Inferior parietal cortex (tissue), 1 donor: ENCODE results near the gene MAT2A.
A peak's percentile ranks its signal among the peaks of the same experiment; 100 is the strongest.
"Not testable (repeated sequence)": the region's sequence is repeated elsewhere in the genome, so short reads cannot be mapped to it uniquely, and the experiment has no call there.

Experiments
- DNase-seq: peaks from one replicate; pipeline ENCODE4 v3.0.0-alpha.2; 2016; ENCODE audit errors: extremely low spot score

The MAT2A gene

GRCh38 chr2:85547859-85548607, 9.1 kb downstream of the MAT2A start:
- no peak for DNase-seq

- no peak for DNase-seq
Measured at GRCh38 chr2:85548608-85548900, 9.6 kb downstream of the MAT2A start.

- DNase-seq, result no peak
Measured at GRCh38 chr2:85549095-85549494, 10.1 kb downstream of the MAT2A start.

- DNase-seq, result no peak
Measured at GRCh38 chr2:85549826-85550225, 10.9 kb downstream of the MAT2A start.

GRCh38 chr2:85550486-85550885, 11.5 kb downstream of the MAT2A start:
- DNase-seq, result no peak

- DNase-seq, result peak; percentile 92
Measured at GRCh38 chr2:85551698-85552678, 13.0 kb downstream of the MAT2A start.

- no peak for DNase-seq
Measured at GRCh38 chr2:85553184-85553583, 14.2 kb downstream of the MAT2A start.

GRCh38 chr2:85554980-85555612, 16.1 kb downstream of the MAT2A start:
- no peak for DNase-seq

GRCh38 chr2:85557130-85557529, 18.2 kb downstream of the MAT2A start:
- DNase-seq, result no peak

GRCh38 chr2:85558160-85558559, 19.2 kb downstream of the MAT2A start:
- no peak for DNase-seq

- DNase-seq, result not testable (repeated sequence)
Measured at GRCh38 chr2:85560403-85560726, 21.4 kb downstream of the MAT2A start.

- no peak for DNase-seq
Measured at GRCh38 chr2:85560812-85561279, 21.9 kb downstream of the MAT2A start.

GRCh38 chr2:85561280-85562212, 22.6 kb downstream of the MAT2A start, which contains the start of gene GGCX:
GGCX (minus strand) TSS chr2:85561493; CDS start chr2:85561428, 65 bp downstream.
- DNase-seq, result peak; percentile 95

- DNase-seq, result no peak
Measured at GRCh38 chr2:85564144-85564563, 25.2 kb downstream of the MAT2A start.

- DNase-seq, result no peak
Measured at GRCh38 chr2:85566265-85566664, 27.3 kb downstream of the MAT2A start.

- DNase-seq, result no peak
Measured at GRCh38 chr2:85575739-85576138, 36.8 kb downstream of the MAT2A start.

GRCh38 chr2:85577063-85577385, 38.1 kb downstream of the MAT2A start:
- DNase-seq, result no peak

GRCh38 chr2:85577386-85578242, 38.6 kb downstream of the MAT2A start, which contains the start of gene VAMP8:
VAMP8 (plus strand) TSS chr2:85577586; CDS start chr2:85577647, 61 bp downstream.
- DNase-seq, result no peak

- DNase-seq, result no peak
Measured at GRCh38 chr2:85578243-85579180, 39.5 kb downstream of the MAT2A start.
